ENCODE results near the gene PIGR.

The PIGR gene

DNA sequence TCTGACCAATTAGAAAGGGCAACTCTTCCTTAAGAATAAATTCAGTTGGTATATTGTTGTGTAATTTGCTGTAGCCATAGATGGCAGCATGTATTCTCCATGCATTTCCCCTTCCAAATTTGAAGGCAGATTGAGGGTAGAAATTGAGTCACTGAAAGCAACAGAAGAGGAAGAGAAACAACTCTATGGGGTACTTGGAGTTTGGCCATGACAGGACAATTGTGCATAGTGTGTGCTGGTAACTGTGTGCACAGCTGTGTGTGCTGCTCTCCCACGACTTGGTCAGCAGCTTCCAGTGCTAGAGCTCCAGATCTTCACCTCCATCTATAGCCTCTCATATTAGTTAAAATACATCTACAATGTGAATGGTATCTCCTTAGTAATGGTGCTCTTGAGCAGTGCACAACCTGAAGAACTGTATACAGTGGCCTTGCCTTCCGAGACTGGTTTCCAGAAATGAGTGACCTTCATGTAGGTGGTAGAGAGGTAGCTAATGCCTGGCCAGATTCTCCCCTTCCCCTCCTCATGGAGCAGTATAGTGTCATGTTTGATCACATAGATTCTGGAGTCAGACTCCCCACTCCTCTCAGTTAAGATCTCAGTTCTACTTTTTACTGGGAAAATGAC lies 24.9 kb upstream of the PIGR start:
- Histone ChIP-seq H3K18ac (ENCODE audit: low read length) (no peak overlapping the region), H3K9ac (ENCODE audit: low read length) (no peak overlapping the region), H3K4ac (ENCODE audit: low read depth, low read length) (no peak overlapping the region), H3K79me2 (ENCODE audit: control insufficient read depth, insufficient read depth, low read length) (no peaks in the 10 kb centered on the region), H2BK120ac (ENCODE audit: low read depth, low read length) (no peak overlapping the region), H2BK15ac (replicated peaks; ENCODE audit: low read depth) (no peak overlapping the region), H3K36me3 (ENCODE audit: control insufficient read depth, insufficient read depth, low read length) (no peaks in the 10 kb centered on the region), H3K56ac (ENCODE audit: low read length) (no peak overlapping the region), H3K4me1 (ENCODE audit: control insufficient read depth, low read depth, low read length) (no peaks in the 10 kb centered on the region), H3K79me1 (ENCODE audit: low read length) (no peaks in the 10 kb centered on the region), H4K5ac (ENCODE audit: low read length) (no peak overlapping the region), H3K27ac (ENCODE audit: low read depth, low read length) (no peak overlapping the region), H2AK5ac (ENCODE audit: low read length) (no peak overlapping the region), H3K4me3 (ENCODE audit: low read length) (no peak overlapping the region), H3K4me2 (ENCODE audit: low read length) (no peak overlapping the region), H4K8ac (ENCODE audit: low read depth, low read length) (no peak overlapping the region), H3K23ac (ENCODE audit: low read length) (no peak overlapping the region), H3K27me3 (ENCODE audit: insufficient read depth, low read length, poor library complexity) (no peaks in the 10 kb centered on the region), H2BK5ac (ENCODE audit: low read length) (no peak overlapping the region)
- WGBS (ENCODE audit: extremely low coverage, insufficient coverage, low lambda C conversion rate), result no CpG with 5 or more reads among the region's 2 CpGs
- DNase-seq, result no peak

DNA sequence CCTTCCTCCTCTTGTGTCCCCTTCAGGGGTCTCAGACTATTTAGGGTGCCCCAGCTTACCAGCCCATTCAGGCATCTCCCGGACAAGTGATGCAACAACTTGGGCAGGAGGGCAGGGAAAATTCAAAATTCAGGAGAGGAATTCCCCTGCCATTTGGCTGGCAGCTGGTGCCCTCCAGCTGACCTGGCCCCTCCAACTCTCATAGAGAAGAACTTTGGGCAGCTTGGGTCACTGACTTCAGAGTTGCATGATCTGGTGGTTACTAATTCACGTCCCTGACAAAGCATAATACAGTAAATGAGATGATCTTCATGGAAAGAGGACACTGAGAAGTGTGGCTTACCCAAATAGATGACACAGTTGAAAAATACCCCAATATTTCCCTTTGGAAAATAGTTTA lies 24.2 kb upstream of the PIGR start, which contains the start of gene FCAMR:
Gene FCAMR (minus strand): TSS at position 15 of the 400 bp plus-strand sequence. CDS start 335 bp downstream, outside the sequence.
- Histone ChIP-seq H2BK15ac (replicated peaks; ENCODE audit: low read depth) (no peak within 1 kb of the TSS), H3K79me1 (ENCODE audit: low read length) (no peaks in the 10 kb centered on the region), H4K5ac (ENCODE audit: low read length) (no peak within 1 kb of the TSS), H3K18ac (ENCODE audit: low read length) (no peak within 1 kb of the TSS), H3K4ac (ENCODE audit: low read depth, low read length) (no peak within 1 kb of the TSS), H2BK5ac (ENCODE audit: low read length) (no peak within 1 kb of the TSS), H2AK5ac (ENCODE audit: low read length) (no peak within 1 kb of the TSS), H3K4me2 (ENCODE audit: low read length) (no peak within 1 kb of the TSS), H3K56ac (ENCODE audit: low read length) (no peak within 1 kb of the TSS), H3K4me3 (ENCODE audit: low read length) (no peak within 1 kb of the TSS), H3K23ac (ENCODE audit: low read length) (no peak within 1 kb of the TSS), H2BK120ac (ENCODE audit: low read depth, low read length) (no peak within 1 kb of the TSS), H3K9ac (ENCODE audit: low read length) (no peak within 1 kb of the TSS), H4K8ac (ENCODE audit: low read depth, low read length) (no peak within 1 kb of the TSS), H3K79me2 (ENCODE audit: control insufficient read depth, insufficient read depth, low read length) (no peaks in the 10 kb centered on the region), H3K36me3 (ENCODE audit: control insufficient read depth, insufficient read depth, low read length) (no peaks in the 10 kb centered on the region), H3K4me1 (ENCODE audit: control insufficient read depth, low read depth, low read length) (no peaks in the 10 kb centered on the region), H3K27ac (ENCODE audit: low read depth, low read length) (no peak within 1 kb of the TSS), H3K27me3 (ENCODE audit: insufficient read depth, low read length, poor library complexity) (no peaks in the 10 kb centered on the region)
- no CpG with 5 or more reads among the region's 2 CpGs for WGBS (ENCODE audit: extremely low coverage, insufficient coverage, low lambda C conversion rate)
- DNase-seq, result no peak

DNA sequence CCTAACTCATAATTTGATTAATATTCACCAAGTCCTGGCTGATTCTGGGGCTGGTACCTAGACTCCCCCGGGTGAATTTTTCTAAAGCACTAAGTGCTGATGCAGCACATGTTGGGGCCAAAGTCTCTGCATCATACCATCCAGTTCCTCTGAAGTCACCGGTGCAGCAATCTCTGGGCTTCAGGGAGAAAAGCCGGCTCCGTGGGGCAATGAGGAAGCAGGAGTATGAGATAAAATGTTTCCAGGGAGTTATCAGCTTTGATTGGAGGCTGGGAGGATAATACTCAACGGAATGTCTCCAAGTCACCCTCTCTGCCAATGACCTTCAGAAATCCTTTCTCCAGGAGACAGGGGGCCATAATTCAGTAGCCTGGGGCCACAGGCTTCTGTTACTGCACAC lies 22.8 kb upstream of the PIGR start:
- no peak for DNase-seq
- no peaks in the 10 kb centered on the region for H3K36me3 ChIP-seq (ENCODE audit: control insufficient read depth, insufficient read depth, low read length)
- H3K56ac ChIP-seq (ENCODE audit: low read length), result no peak overlapping the region
- no peak overlapping the region for H3K27ac ChIP-seq (ENCODE audit: low read depth, low read length)
- no peak overlapping the region for H2BK5ac ChIP-seq (ENCODE audit: low read length)
- no CpG with 5 or more reads among the region's 5 CpGs for WGBS (ENCODE audit: extremely low coverage, insufficient coverage, low lambda C conversion rate)
- H3K4me2 ChIP-seq (ENCODE audit: low read length), result no peak overlapping the region
- H3K23ac ChIP-seq (ENCODE audit: low read length), result no peak overlapping the region
- H3K4ac ChIP-seq (ENCODE audit: low read depth, low read length), result no peak overlapping the region
- no peak overlapping the region for H4K8ac ChIP-seq (ENCODE audit: low read depth, low read length)
- no peak overlapping the region for H2AK5ac ChIP-seq (ENCODE audit: low read length)
- H3K4me1 ChIP-seq (ENCODE audit: control insufficient read depth, low read depth, low read length), result no peaks in the 10 kb centered on the region
- no peak overlapping the region for H3K9ac ChIP-seq (ENCODE audit: low read length)
- no peaks in the 10 kb centered on the region for H3K79me1 ChIP-seq (ENCODE audit: low read length)
- H3K27me3 ChIP-seq (ENCODE audit: insufficient read depth, low read length, poor library complexity), result no peaks in the 10 kb centered on the region
- no peak overlapping the region for H4K5ac ChIP-seq (ENCODE audit: low read length)
- H3K79me2 ChIP-seq (ENCODE audit: control insufficient read depth, insufficient read depth, low read length), result no peaks in the 10 kb centered on the region
- H2BK120ac ChIP-seq (ENCODE audit: low read depth, low read length), result no peak overlapping the region
- no peak overlapping the region for H2BK15ac ChIP-seq (replicated peaks; ENCODE audit: low read depth)
- H3K4me3 ChIP-seq (ENCODE audit: low read length), result no peak overlapping the region
- H3K18ac ChIP-seq (ENCODE audit: low read length), result no peak overlapping the region

- Histone ChIP-seq H3K4me1 (ENCODE audit: control insufficient read depth, low read depth, low read length) (no peaks in the 10 kb centered on the region), H4K8ac (ENCODE audit: low read depth, low read length) (no peak overlapping the region), H3K18ac (ENCODE audit: low read length) (no peak overlapping the region), H3K4ac (ENCODE audit: low read depth, low read length) (no peak overlapping the region), H3K36me3 (ENCODE audit: control insufficient read depth, insufficient read depth, low read length) (no peaks in the 10 kb centered on the region), H2BK5ac (ENCODE audit: low read length) (no peak overlapping the region), H3K56ac (ENCODE audit: low read length) (no peak overlapping the region), H3K9ac (ENCODE audit: low read length) (no peak overlapping the region), H3K27ac (ENCODE audit: low read depth, low read length) (no peak overlapping the region), H3K4me2 (ENCODE audit: low read length) (no peak overlapping the region), H2BK120ac (ENCODE audit: low read depth, low read length) (no peak overlapping the region), H3K23ac (ENCODE audit: low read length) (no peak overlapping the region), H3K27me3 (ENCODE audit: insufficient read depth, low read length, poor library complexity) (no peaks in the 10 kb centered on the region), H2BK15ac (replicated peaks; ENCODE audit: low read depth) (no peak overlapping the region), H2AK5ac (ENCODE audit: low read length) (no peak overlapping the region), H4K5ac (ENCODE audit: low read length) (no peak overlapping the region), H3K79me2 (ENCODE audit: control insufficient read depth, insufficient read depth, low read length) (no peaks in the 10 kb centered on the region), H3K4me3 (ENCODE audit: low read length) (no peak overlapping the region), H3K79me1 (ENCODE audit: low read length) (no peaks in the 10 kb centered on the region)
- DNase-seq, result no peak
- WGBS (ENCODE audit: extremely low coverage, insufficient coverage, low lambda C conversion rate), result no CpG with 5 or more reads among the region's 8 CpGs
Measured at GRCh38 chr1:206967096-206967849, 21.0 kb upstream of the PIGR start.

DNA sequence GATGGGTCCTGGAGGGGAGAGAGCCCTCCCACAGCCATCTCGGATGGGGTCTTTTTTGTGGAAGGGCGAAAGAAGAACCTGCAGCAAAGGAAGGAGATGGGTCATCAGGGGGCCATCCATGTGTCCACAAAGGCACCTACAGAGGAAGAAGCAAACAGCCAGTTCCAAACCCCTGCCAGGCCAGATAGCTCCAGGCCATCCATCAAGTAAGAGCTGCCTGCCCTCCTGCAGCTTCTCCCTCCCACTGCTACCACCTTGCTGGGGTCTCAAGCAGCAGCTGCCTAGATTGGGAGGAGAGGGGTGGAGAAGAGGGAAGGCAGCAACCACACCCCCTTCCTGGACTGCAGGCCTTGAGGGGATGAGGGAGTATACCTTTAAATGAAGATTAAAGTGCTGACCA lies 19.5 kb upstream of the PIGR start:
- H3K27ac ChIP-seq (ENCODE audit: low read depth, low read length), result no peak overlapping the region

More for the DNA sequence above, 19.5 kb upstream of the PIGR start:
- H4K5ac ChIP-seq (ENCODE audit: low read length), result no peak overlapping the region
- no peak overlapping the region for H3K4ac ChIP-seq (ENCODE audit: low read depth, low read length)
- H4K8ac ChIP-seq (ENCODE audit: low read depth, low read length), result no peak overlapping the region
- H3K56ac ChIP-seq (ENCODE audit: low read length), result no peak overlapping the region
- no peak overlapping the region for H2BK15ac ChIP-seq (replicated peaks; ENCODE audit: low read depth)
- no peak overlapping the region for H3K18ac ChIP-seq (ENCODE audit: low read length)
- no peak overlapping the region for H2BK120ac ChIP-seq (ENCODE audit: low read depth, low read length)
- no CpG with 5 or more reads among the region's 2 CpGs for whole genome bisulfite sequencing (ENCODE audit: extremely low coverage, insufficient coverage, low lambda C conversion rate)
- H3K23ac ChIP-seq (ENCODE audit: low read length), result no peak overlapping the region
- no peak overlapping the region for H2AK5ac ChIP-seq (ENCODE audit: low read length)
- H3K4me1 ChIP-seq (ENCODE audit: control insufficient read depth, low read depth, low read length), result no peaks in the 10 kb centered on the region
- no peaks in the 10 kb centered on the region for H3K79me1 ChIP-seq (ENCODE audit: low read length)
- no peak for DNase-seq
- H3K79me2 ChIP-seq (ENCODE audit: control insufficient read depth, insufficient read depth, low read length), result no peaks in the 10 kb centered on the region
- no peak overlapping the region for H3K4me2 ChIP-seq (ENCODE audit: low read length)
- no peak overlapping the region for H3K4me3 ChIP-seq (ENCODE audit: low read length)
- no peak overlapping the region for H3K9ac ChIP-seq (ENCODE audit: low read length)
- H2BK5ac ChIP-seq (ENCODE audit: low read length), result no peak overlapping the region
- H3K27me3 ChIP-seq (ENCODE audit: insufficient read depth, low read length, poor library complexity), result no peaks in the 10 kb centered on the region
- no peaks in the 10 kb centered on the region for H3K36me3 ChIP-seq (ENCODE audit: control insufficient read depth, insufficient read depth, low read length)
